SU-DHL-6 (cell line): ENCODE results near the gene MARVELD1.

ENCODE experiments used
- H2AFZ ChIP-seq: fragments of 200-600 bp; sonication (generic); 2 replicates; pipeline ENCODE4 v1.6.1; 2014; ENCODE audit warnings: low read depth, mild to moderate bottlenecking, moderate library complexity, mixed read lengths, antibody characterized with exemption, low read length; ENCODE audit not compliant: severe bottlenecking
- H3F3A ChIP-seq: fragments of 200-600 bp; shearing (Covaris generic); 2 replicates; pipeline ENCODE4 v1.6.0; 2016; ENCODE audit warnings: antibody characterized with exemption, mild to moderate bottlenecking; ENCODE audit not compliant: insufficient read depth
- H3K27ac ChIP-seq: fragments of 200-600 bp; sonication (generic); 2 replicates; pipeline ENCODE4 v1.5.1; 2016; ENCODE audit warnings: low read depth, mild to moderate bottlenecking, low read length, moderate library complexity, mixed read lengths
- H3K27me3 ChIP-seq: fragments of 200-600 bp; sonication (generic), shearing (Covaris generic); 2 replicates; pipeline ENCODE4 v1.6.0; 2014; ENCODE audit warnings: mild to moderate bottlenecking, low read length
- H3K36me3 ChIP-seq: fragments of 200-600 bp; sonication (generic); 2 replicates; pipeline ENCODE4 v1.6.1; 2014; ENCODE audit warnings: mild to moderate bottlenecking, low read length, mixed read lengths
- H3K4me2 ChIP-seq: fragments of 300-600, 200-600 bp; shearing (Covaris generic), sonication (generic); 2 replicates; pipeline ENCODE4 v1.6.0; 2014; ENCODE audit warnings: low read length, low read depth, mild to moderate bottlenecking; ENCODE audit not compliant: poor library complexity, severe bottlenecking
- H3K4me3 ChIP-seq: fragments of 200-600 bp; sonication (generic); 2 replicates; pipeline ENCODE4 v1.5.1; 2014; ENCODE audit warnings: antibody characterized with exemption, low read length, mild to moderate bottlenecking, mixed read lengths; ENCODE audit not compliant: insufficient read depth, poor library complexity, severe bottlenecking
- H3K79me2 ChIP-seq: fragments of 200-600 bp; sonication (generic); 2 replicates; pipeline ENCODE4 v1.6.1; 2014; ENCODE audit warnings: mild to moderate bottlenecking, low read length, moderate library complexity; ENCODE audit not compliant: insufficient read depth
- H3K9ac ChIP-seq: fragments of 200-600 bp; sonication (generic); 2 replicates; pipeline ENCODE4 v1.7.0; 2014; ENCODE audit warnings: mild to moderate bottlenecking, low read length
- H3K9me2 ChIP-seq: fragments of 200-600 bp; sonication (generic); replicated peaks from 2 replicates; pipeline ENCODE4 v1.6.1; 2014; ENCODE audit warnings: low read length; ENCODE audit not compliant: insufficient read depth
- H3K9me3 ChIP-seq: fragments of 200-600 bp; sonication (generic); 2 replicates; pipeline ENCODE4 v1.6.1; 2014; ENCODE audit warnings: low read length, mixed read lengths; ENCODE audit not compliant: insufficient read depth
- H4K20me1 ChIP-seq: fragments of 200-600 bp; sonication (generic); 2 replicates; pipeline ENCODE4 v1.6.1; 2014; ENCODE audit warnings: low read depth, mild to moderate bottlenecking, antibody characterized with exemption, low read length, moderate library complexity, mixed read lengths
- CTCF ChIP-seq: fragments of 200-600 bp; sonication (generic); IDR thresholded peaks from one replicate; pipeline ENCODE4 v1.5.1; 2017; ENCODE audit warnings: antibody characterized with exemption, mild to moderate bottlenecking, low read length, moderate library complexity; ENCODE audit not compliant: insufficient read depth, poor library complexity, severe bottlenecking
- EZH2phosphoT487 ChIP-seq: fragments of 200-600 bp; sonication (generic), shearing (Covaris generic); conservative IDR thresholded peaks from 2 replicates; pipeline ENCODE4 v1.6.1; 2018; ENCODE audit warnings: mild to moderate bottlenecking, antibody characterized with exemption, low read length, moderate library complexity, mixed read lengths

The MARVELD1 gene

GRCh38 chr10:97732052-97732359, 18.5 kb downstream of the MARVELD1 start:
- Histone ChIP-seq H4K20me1 (no peaks in the 10 kb centered on the region), H3K27ac (no peak overlapping the region), H3K9me3 (no peaks in the 10 kb centered on the region), H3F3A (no peaks in the 10 kb centered on the region), H3K4me3 (no peak overlapping the region), H3K9ac (no peak overlapping the region), H2AFZ (no peak overlapping the region), H3K4me2 (no peak overlapping the region), H3K9me2 (no peaks in the 10 kb centered on the region), H3K79me2 (no peaks in the 10 kb centered on the region), H3K27me3 (no peaks in the 10 kb centered on the region), H3K36me3 (no peaks in the 10 kb centered on the region)
- TF ChIP-seq CTCF = no peak
- TF ChIP-seq EZH2phosphoT487 = no peak

GRCh38 chr10:97733256-97733655, 19.7 kb downstream of the MARVELD1 start:
- TF ChIP-seq CTCF (no peak), EZH2phosphoT487 (no peak)
- no peaks in the 10 kb centered on the region for H3F3A ChIP-seq

GRCh38 chr10:97734021-97734420, 20.5 kb downstream of the MARVELD1 start:
- peaks cover 17% of the 10 kb centered on the region for H3K79me2 ChIP-seq
- no peak overlapping the region for H3K4me3 ChIP-seq
- H2AFZ ChIP-seq = no peak overlapping the region
- H4K20me1 ChIP-seq = no peaks in the 10 kb centered on the region
- H3K27me3 ChIP-seq = no peaks in the 10 kb centered on the region
- no peaks in the 10 kb centered on the region for H3K9me2 ChIP-seq
- no peaks in the 10 kb centered on the region for H3K9me3 ChIP-seq
- H3K9ac ChIP-seq = no peak overlapping the region
- H3K36me3 ChIP-seq = no peaks in the 10 kb centered on the region
- no peaks in the 10 kb centered on the region for H3F3A ChIP-seq
- no peak overlapping the region for H3K4me2 ChIP-seq
- TF ChIP-seq CTCF (no peak), EZH2phosphoT487 (no peak)
- H3K27ac ChIP-seq = no peak overlapping the region

More at GRCh38 chr10:97733256-97733655, 19.7 kb downstream of the MARVELD1 start:
- Histone ChIP-seq H3K27ac (no peak overlapping the region), H3K9ac (no peak overlapping the region), H3K9me2 (no peaks in the 10 kb centered on the region), H3K4me2 (no peak overlapping the region), H3K36me3 (no peaks in the 10 kb centered on the region), H3K27me3 (no peaks in the 10 kb centered on the region), H3K79me2 (peaks cover 12% of the 10 kb centered on the region), H2AFZ (no peak overlapping the region), H4K20me1 (no peaks in the 10 kb centered on the region), H3K9me3 (no peaks in the 10 kb centered on the region), H3K4me3 (no peak overlapping the region)

- Histone ChIP-seq H4K20me1 (no peaks in the 10 kb centered on the region), H3K27ac (peak overlapping the region; percentile 27), H3K9me2 (no peaks in the 10 kb centered on the region), H3K79me2 (peaks cover 29% of the 10 kb centered on the region), H3K9ac (peak overlapping the region; percentile 88), H3K9me3 (no peaks in the 10 kb centered on the region), H3K36me3 (0 out of 2 replicates have a peak, but pooled peaks cover 6% of the 10 kb centered on the region), H3K4me2 (peak overlapping the region; percentile 50), H3F3A (no peaks in the 10 kb centered on the region), H2AFZ (peak overlapping the region; percentile 77), H3K4me3 (peak overlapping the region; percentile 77), H3K27me3 (no peaks in the 10 kb centered on the region)
- TF ChIP-seq CTCF = no peak
- no peak for TF ChIP-seq EZH2phosphoT487
Observed at GRCh38 chr10:97736403-97736901, 22.9 kb downstream of the MARVELD1 start.
